Thoracic aorta (tissue), 2 donors: ENCODE data around the gene OPTC. TPM values are rescaled to one million over a fixed set of nuclear protein-coding genes. Genes with fewer than 3 reads are reported as not detected.

Experiments used
- ATAC-seq: fragments of 150-250 bp; one replicate; pipeline ENCODE4 v1.8.0; 2017; ENCODE audit warnings: low read depth; ENCODE audit not compliant: insufficient number of reproducible peaks, low FRiP score
- DNase-seq: peaks from one replicate; pipeline ENCODE4 v3.0.0-alpha.2; 2020; ENCODE audit warnings: low spot score
- H3K27ac ChIP-seq, 2 donors: fragments of 200-600 bp; sonication (generic); 1 replicate in 1 of 2; 2 replicates in 1 of 2; pipeline ENCODE4 v1.5.1; 2016; ENCODE audit warnings: mild to moderate bottlenecking in 2 of 2, moderate library complexity in 2 of 2
- H3K27me3 ChIP-seq: fragments of 200-600 bp; sonication (generic); replicated peaks from 2 replicates; pipeline ENCODE4 v1.6.0; 2016; ENCODE audit warnings: mild to moderate bottlenecking; ENCODE audit not compliant: insufficient read depth
- H3K36me3 ChIP-seq: fragments of 200-600 bp; sonication (generic); one replicate; pipeline ENCODE4 v1.5.1; 2016
- H3K4me1 ChIP-seq, 2 donors: fragments of 200-600 bp; sonication (generic); 1 replicate in 1 of 2; 2 replicates in 1 of 2; pipeline versions ENCODE4 v1.5.1 to v1.6.0; 2016; ENCODE audit warnings: low read depth in 2 of 2, mild to moderate bottlenecking in 1 of 2; ENCODE audit not compliant: control insufficient read depth in 1 of 2
- H3K4me3 ChIP-seq: fragments of 200-600 bp; sonication (generic); 2 replicates; pipeline ENCODE4 v1.5.1; 2016; ENCODE audit warnings: mild to moderate bottlenecking
- H3K9me3 ChIP-seq: fragments of 200-600 bp; sonication (generic); 2 replicates; pipeline ENCODE4 v1.5.1; 2016
- total RNA-seq, 2 donors: library from RNA; depleted of rRNA; stranded (reverse); fragments of >200 nt; gene quantifications; one replicate each; pipeline versions ENCODE4 v1.1.0 to v1.2.3, GENCODE V29; 2016
- TF ChIP-seq, protein P1 (sequence below): fragments of 200-600 bp; sonication (generic); IDR thresholded peaks from one replicate; pipeline ENCODE4 v1.5.1; 2019; ENCODE audit warnings: antibody characterized with exemption

OPTC gene
- total RNA-seq, 2 donors from 2014 or later, result not detected

DNA sequence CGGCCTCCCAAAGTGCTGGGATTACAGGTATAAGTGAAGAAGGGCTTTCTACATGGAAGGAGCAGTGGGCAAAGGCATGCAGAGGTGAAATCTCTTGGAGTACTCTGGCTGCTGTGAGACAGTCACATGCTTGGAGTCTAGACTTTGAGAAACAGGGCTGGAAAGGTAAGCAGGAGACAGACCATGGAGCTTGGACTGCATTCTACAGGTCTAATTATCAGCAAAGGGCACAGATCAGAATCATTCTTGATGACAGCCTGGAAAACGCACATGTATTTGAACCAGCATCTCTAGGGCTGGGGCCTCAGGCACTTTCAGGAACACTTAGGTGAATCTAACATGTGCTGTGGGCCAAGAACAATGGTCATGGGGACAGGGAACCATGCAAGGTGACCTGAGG, 25.6 kb upstream of the OPTC start:
- peaks cover 45 to 62% of the 10 kb centered on the region in 2 donors for H3K4me1 ChIP-seq

DNA sequence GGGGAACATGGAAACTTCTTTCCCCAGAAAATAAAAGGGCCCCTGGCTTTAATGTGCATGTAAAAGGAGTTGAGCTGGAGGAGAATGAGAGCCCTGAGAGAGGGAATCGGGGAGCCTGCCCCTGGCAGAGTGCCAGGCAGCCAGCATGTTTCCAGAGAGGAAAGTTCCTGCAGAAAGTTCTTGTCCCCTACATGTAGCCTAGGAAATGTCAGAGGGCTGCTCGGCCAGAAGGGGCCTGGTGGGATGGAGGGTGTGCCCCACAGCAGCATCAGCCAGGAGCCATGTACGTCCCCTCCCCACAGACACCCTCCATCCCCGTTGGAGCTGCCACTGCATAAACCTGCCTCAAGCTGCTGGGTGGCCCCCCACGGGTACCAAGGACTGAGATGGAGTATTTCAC, 23.7 kb upstream of the OPTC start:
- TF ChIP-seq, protein P1, sequence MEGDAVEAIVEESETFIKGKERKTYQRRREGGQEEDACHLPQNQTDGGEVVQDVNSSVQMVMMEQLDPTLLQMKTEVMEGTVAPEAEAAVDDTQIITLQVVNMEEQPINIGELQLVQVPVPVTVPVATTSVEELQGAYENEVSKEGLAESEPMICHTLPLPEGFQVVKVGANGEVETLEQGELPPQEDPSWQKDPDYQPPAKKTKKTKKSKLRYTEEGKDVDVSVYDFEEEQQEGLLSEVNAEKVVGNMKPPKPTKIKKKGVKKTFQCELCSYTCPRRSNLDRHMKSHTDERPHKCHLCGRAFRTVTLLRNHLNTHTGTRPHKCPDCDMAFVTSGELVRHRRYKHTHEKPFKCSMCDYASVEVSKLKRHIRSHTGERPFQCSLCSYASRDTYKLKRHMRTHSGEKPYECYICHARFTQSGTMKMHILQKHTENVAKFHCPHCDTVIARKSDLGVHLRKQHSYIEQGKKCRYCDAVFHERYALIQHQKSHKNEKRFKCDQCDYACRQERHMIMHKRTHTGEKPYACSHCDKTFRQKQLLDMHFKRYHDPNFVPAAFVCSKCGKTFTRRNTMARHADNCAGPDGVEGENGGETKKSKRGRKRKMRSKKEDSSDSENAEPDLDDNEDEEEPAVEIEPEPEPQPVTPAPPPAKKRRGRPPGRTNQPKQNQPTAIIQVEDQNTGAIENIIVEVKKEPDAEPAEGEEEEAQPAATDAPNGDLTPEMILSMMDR, result no peak
- ATAC-seq, result no peak
- Histone ChIP-seq H3K9me3 (no peaks in the 10 kb centered on the region), H3K4me3 (no peak overlapping the region), H3K27ac (no peak overlapping the region), H3K27me3 (no peaks in the 10 kb centered on the region), H3K4me1 (peaks cover 36 to 58% of the 10 kb centered on the region in 2 donors), H3K36me3 (no peaks in the 10 kb centered on the region)
- no peak for DNase-seq

More for the DNA sequence above, 25.6 kb upstream of the OPTC start:
- Histone ChIP-seq H3K4me3 (no peak overlapping the region), H3K9me3 (no peaks in the 10 kb centered on the region), H3K27me3 (no peaks in the 10 kb centered on the region), H3K36me3 (no peaks in the 10 kb centered on the region), H3K27ac (peak overlapping the region; percentile 92)
- ATAC-seq (no peak), DNase-seq (no peak)
- TF ChIP-seq, protein P1, result no peak

DNA sequence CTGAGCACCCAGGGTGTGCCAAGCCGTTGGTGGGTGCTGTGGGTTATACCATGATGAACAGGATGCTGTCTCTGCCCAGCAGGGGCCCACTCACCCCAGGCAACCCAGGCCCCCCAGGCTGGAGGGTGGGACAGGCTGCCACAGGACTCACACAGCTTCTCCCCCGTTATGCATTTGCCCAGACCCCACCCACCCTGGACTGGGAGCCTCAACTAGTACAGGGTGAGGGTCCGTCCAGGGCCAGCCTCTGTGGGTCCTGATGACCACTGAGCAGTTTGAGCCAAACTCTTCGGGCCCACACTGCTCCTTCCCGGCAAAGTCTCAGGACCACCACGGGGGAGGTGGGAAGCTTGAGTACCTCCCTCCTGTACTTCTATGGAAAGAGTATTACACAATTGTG, 22.1 kb upstream of the OPTC start:
- H3K4me1 ChIP-seq, result peaks cover 21 to 42% of the 10 kb centered on the region in 2 donors
- no peaks in the 10 kb centered on the region for H3K36me3 ChIP-seq
- ATAC-seq (no peak), DNase-seq (no peak)
- H3K9me3 ChIP-seq, result no peaks in the 10 kb centered on the region
- H3K27me3 ChIP-seq, result no peaks in the 10 kb centered on the region
- TF ChIP-seq, protein P1, result no peak
- H3K27ac ChIP-seq, result no peak overlapping the region
- no peak overlapping the region for H3K4me3 ChIP-seq

DNA sequence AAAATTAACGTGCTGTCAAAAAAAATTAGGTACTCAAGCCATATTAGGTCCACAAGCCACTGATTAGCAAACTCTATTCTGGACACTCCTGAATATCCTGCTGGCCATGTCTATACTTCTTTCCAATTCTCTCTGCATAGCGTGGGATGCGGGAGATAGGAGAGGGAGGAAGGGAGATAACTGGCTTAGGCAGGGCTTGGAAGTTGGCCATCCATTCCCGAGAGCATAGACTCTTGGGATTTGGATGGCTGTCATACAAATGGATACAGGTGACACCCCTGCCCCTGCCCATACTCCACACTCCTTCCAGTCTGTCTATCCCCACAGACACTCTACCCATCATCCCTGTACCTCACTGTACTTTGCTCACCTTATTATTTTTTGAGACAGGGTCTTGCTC, 20.7 kb upstream of the OPTC start:
- DNase-seq (no peak), ATAC-seq (no peak)
- Histone ChIP-seq H3K27me3 (no peaks in the 10 kb centered on the region), H3K4me3 (no peak overlapping the region), H3K9me3 (no peaks in the 10 kb centered on the region), H3K4me1 (peaks cover 11 to 37% of the 10 kb centered on the region in 2 donors), H3K36me3 (no peaks in the 10 kb centered on the region), H3K27ac (peak overlapping the region; percentile 39 to 95)
- TF ChIP-seq, protein P1, result no peak

DNA sequence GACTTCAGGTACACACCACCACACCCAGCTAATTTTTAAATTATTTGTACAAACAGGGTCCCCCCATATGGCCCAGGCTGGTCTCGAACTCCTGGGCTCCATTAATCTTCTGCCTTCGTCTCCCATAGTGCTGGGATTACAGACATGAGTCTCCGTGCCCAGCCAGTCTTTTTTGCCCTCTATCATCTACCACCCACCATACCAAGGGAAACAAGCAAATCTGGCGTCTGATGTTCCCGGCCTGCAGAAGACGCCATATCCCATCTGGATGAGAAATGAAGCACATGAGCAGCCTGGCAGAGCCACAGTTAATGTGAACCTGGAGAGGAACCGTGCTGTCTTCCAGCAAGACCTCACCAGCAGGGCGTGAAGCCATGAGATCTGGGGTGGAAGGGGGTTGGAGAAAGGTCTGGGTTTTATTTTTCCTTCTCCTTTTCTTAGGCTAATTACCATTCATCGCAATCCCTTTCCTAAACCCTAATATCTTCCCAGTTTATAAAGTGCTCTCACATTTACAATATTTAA, 20.1 kb upstream of the OPTC start:
- ATAC-seq, result no peak
- Histone ChIP-seq H3K36me3 (no peaks in the 10 kb centered on the region), H3K27ac (peak overlapping the region; percentile 39 to 95), H3K9me3 (no peaks in the 10 kb centered on the region), H3K27me3 (no peaks in the 10 kb centered on the region), H3K4me1 (peaks cover 7 to 37% of the 10 kb centered on the region in 2 donors), H3K4me3 (no peak overlapping the region)
- TF ChIP-seq, protein P1, result no peak
- no peak for DNase-seq
